H1 (cell line): ENCODE measurements around the gene METTL22. TPM values are rescaled to one million over a fixed set of nuclear protein-coding genes. Genes with fewer than 3 reads are reported as not detected.

Source experiments
- CTCF ChIA-PET: fragments of 300-600 bp; sonication (Branson Sonifier 250); formaldehyde crosslinking; loops from one replicate; lab custom pipeline; 2021; ENCODE audit not compliant: partially characterized antibody; lab: Charles Lee
- POLR2A ChIA-PET: fragments of 300-600 bp; sonication (Branson Sonifier 250); formaldehyde crosslinking; loops from one replicate; lab custom pipeline; 2021; ENCODE audit warnings: inconsistent platforms; ENCODE audit not compliant: partially characterized antibody; lab: Charles Lee
- DNase-seq, 2 experiments: peaks; one replicate each; pipeline versions ENCODE4 v3.0.0 to v3.0.0-alpha.2; 2010 to 2022; ENCODE audit warnings: low spot score in 2 of 2, low read depth in 1 of 2, mixed read lengths in 1 of 2
- FAIRE-seq: peaks from 2 replicates; lab custom pipeline; 2011; peaks lifted over from hg19 to GRCh38; lab: Jason Lieb, UNC
- H2AFZ ChIP-seq: 2 replicates; pipeline ENCODE4 v1.8.1; 2012; ENCODE audit warnings: low read length, inconsistent platforms
- H2AK5ac ChIP-seq: 2 replicates; pipeline ENCODE4 v1.6.1; 2013; ENCODE audit warnings: low read depth, low read length
- H2BK120ac ChIP-seq: replicated peaks from 2 replicates; pipeline ENCODE3; 2013; ENCODE audit warnings: low read depth, low read length, inconsistent platforms
- H2BK12ac ChIP-seq: 2 replicates; pipeline ENCODE4 v1.6.1; 2013; ENCODE audit warnings: low read depth, low read length
- H2BK15ac ChIP-seq: 2 replicates; pipeline ENCODE4 v1.6.1; 2013; ENCODE audit warnings: low read length
- H2BK20ac ChIP-seq: 2 replicates; pipeline ENCODE4 v1.6.1; 2013; ENCODE audit warnings: low read length
- H2BK5ac ChIP-seq: 2 replicates; pipeline ENCODE4 v1.6.1; 2013; ENCODE audit warnings: low read depth, low read length
- H3K14ac ChIP-seq: 2 replicates; pipeline ENCODE4 v1.6.1; 2013; ENCODE audit warnings: inconsistent platforms; ENCODE audit not compliant: insufficient read length
- H3K18ac ChIP-seq: 2 replicates; pipeline ENCODE4 v1.6.1; 2013; ENCODE audit warnings: low read length; ENCODE audit errors: extremely low read depth
- H3K23ac ChIP-seq: 2 replicates; pipeline ENCODE4 v1.6.1; 2013; ENCODE audit warnings: inconsistent platforms; ENCODE audit not compliant: insufficient read length
- H3K23me2 ChIP-seq: 2 replicates; pipeline ENCODE4 v1.6.1; 2013; ENCODE audit warnings: low read depth, low read length
- H3K27ac ChIP-seq: 2 replicates; pipeline ENCODE4 v1.6.1; 2011; ENCODE audit warnings: low read depth, low read length, inconsistent platforms
- H3K27me3 ChIP-seq, 4 experiments: replicated peaks in 1 of 4; 1 replicate in 1 of 4; 2 replicates in 3 of 4; pipeline versions ENCODE4 v1.6.1 to v1.8.1; 2011 to 2013; ENCODE audit warnings: low read length in 3 of 4, mild to moderate bottlenecking in 3 of 4, inconsistent platforms in 2 of 4, mixed read lengths in 2 of 4, moderate library complexity in 1 of 4; ENCODE audit not compliant: control insufficient read depth in 3 of 4, insufficient read depth in 3 of 4; ENCODE audit errors: extremely low read depth in 1 of 4
- H3K36me3 ChIP-seq, 4 experiments: 2 replicates each; pipeline versions ENCODE4 v1.6.1 to v1.8.1; 2011 to 2013; ENCODE audit warnings: mild to moderate bottlenecking in 4 of 4, low read length in 3 of 4, moderate library complexity in 2 of 4, control low read depth in 1 of 4, inconsistent platforms in 1 of 4; ENCODE audit not compliant: insufficient read depth in 4 of 4, control insufficient read depth in 2 of 4
- H3K4ac ChIP-seq: replicated peaks from 2 replicates; pipeline ENCODE3; 2013; ENCODE audit warnings: low read length, low read depth, mixed read lengths, inconsistent platforms; ENCODE audit not compliant: insufficient read length
- H3K4me1 ChIP-seq, 4 experiments: replicated peaks in 1 of 4; 1 replicate in 1 of 4; 2 replicates in 3 of 4; pipeline versions ENCODE4 v1.6.1 to v1.8.1; 2011 to 2013; ENCODE audit warnings: low read length in 3 of 4, inconsistent platforms in 2 of 4, mixed read lengths in 1 of 4; ENCODE audit not compliant: insufficient read depth in 4 of 4, control insufficient read depth in 3 of 4
- H3K4me2 ChIP-seq, 2 experiments: 2 replicates each; pipeline versions ENCODE4 v1.6.1 to v1.8.1; 2011 to 2013; ENCODE audit warnings: low read depth in 2 of 2, low read length in 2 of 2, control low read depth in 1 of 2, inconsistent platforms in 1 of 2, mild to moderate bottlenecking in 1 of 2; ENCODE audit not compliant: insufficient read depth in 1 of 2
- H3K4me3 ChIP-seq, 4 experiments: fragments of 200-600, 300-600 bp in 1 of 4; sonication (generic), shearing (Covaris generic), sonication (Bioruptor Twin) in 1 of 4; 2 replicates each; pipeline versions ENCODE4 v1.5.1 to v1.8.1; 2011 to 2016; ENCODE audit warnings: low read length in 4 of 4, low read depth in 3 of 4, control low read depth in 2 of 4, inconsistent platforms in 2 of 4, mild to moderate bottlenecking in 2 of 4, mixed read lengths in 1 of 4, moderate library complexity in 1 of 4; ENCODE audit not compliant: insufficient read depth in 2 of 4; ENCODE audit errors: extremely low read depth in 1 of 4
- H3K56ac ChIP-seq: replicated peaks from 2 replicates; pipeline ENCODE3; 2013; ENCODE audit warnings: low read depth, mild to moderate bottlenecking, mixed read lengths, low read length, inconsistent platforms; ENCODE audit not compliant: insufficient read length
- H3K79me1 ChIP-seq: 2 replicates; pipeline ENCODE4 v1.6.1; 2013; ENCODE audit warnings: low read depth, low read length, control low read depth
- H3K79me2 ChIP-seq, 2 experiments: 2 replicates each; pipeline versions ENCODE4 v1.6.1 to v1.8.1; 2012 to 2013; ENCODE audit warnings: low read length in 2 of 2, mild to moderate bottlenecking in 2 of 2, inconsistent platforms in 1 of 2; ENCODE audit not compliant: insufficient read depth in 2 of 2, control insufficient read depth in 1 of 2
- H3K9ac ChIP-seq, 4 experiments: replicated peaks in 1 of 4; 1 replicate in 1 of 4; 2 replicates in 3 of 4; pipeline versions ENCODE4 v1.6.1 to v1.8.1; 2011 to 2013; ENCODE audit warnings: low read depth in 3 of 4, low read length in 3 of 4, control low read depth in 2 of 4, mild to moderate bottlenecking in 2 of 4, moderate library complexity in 2 of 4, inconsistent platforms in 1 of 4; ENCODE audit errors: extremely low read depth in 1 of 4
- H3K9me3 ChIP-seq, 2 experiments: 2 replicates each; pipeline versions ENCODE4 v1.6.1 to v1.8.1; 2012 to 2013; ENCODE audit warnings: mild to moderate bottlenecking in 2 of 2, moderate library complexity in 2 of 2, control low read depth in 1 of 2, inconsistent platforms in 1 of 2, low read depth in 1 of 2, low read length in 1 of 2, mixed read lengths in 1 of 2; ENCODE audit not compliant: insufficient read depth in 2 of 2
- H4K20me1 ChIP-seq, 2 experiments: replicated peaks in 1 of 2; 2 replicates each; pipeline versions ENCODE3 to v1.8.1; 2011 to 2013; ENCODE audit warnings: inconsistent platforms in 2 of 2, low read length in 2 of 2, mild to moderate bottlenecking in 1 of 2; ENCODE audit not compliant: insufficient read depth in 2 of 2, control insufficient read depth in 1 of 2
- H4K5ac ChIP-seq: 2 replicates; pipeline ENCODE4 v1.6.1; 2013; ENCODE audit warnings: low read length, low read depth, mixed read lengths, inconsistent platforms; ENCODE audit not compliant: insufficient read length
- H4K8ac ChIP-seq: 2 replicates; pipeline ENCODE4 v1.8.0; 2013; ENCODE audit warnings: mild to moderate bottlenecking, moderate library complexity, low read length, inconsistent platforms; ENCODE audit not compliant: insufficient read depth; ENCODE audit errors: extremely low read depth
- H4K91ac ChIP-seq: replicated peaks from 2 replicates; pipeline ENCODE3; 2013; ENCODE audit warnings: low read length, mixed read lengths, inconsistent platforms; ENCODE audit not compliant: insufficient read length
- HDAC2 ChIP-seq, 2 experiments: fragments of 300-600 bp in 1 of 2; sonication (generic) in 1 of 2; IDR thresholded peaks; 2 replicates each; pipeline ENCODE4 v1.6.1; 2011 to 2012; ENCODE audit warnings: low read depth in 2 of 2, low read length in 2 of 2, mild to moderate bottlenecking in 2 of 2, moderate library complexity in 2 of 2, borderline replicate concordance in 1 of 2, inconsistent platforms in 1 of 2
- NANOG ChIP-seq: IDR thresholded peaks from 2 replicates; pipeline ENCODE4 v1.6.1; 2011; ENCODE audit warnings: low read length, low read depth, mild to moderate bottlenecking, inconsistent platforms; ENCODE audit not compliant: insufficient read depth, poor library complexity, severe bottlenecking
- NRF1 ChIP-seq: IDR thresholded peaks from 2 replicates; pipeline ENCODE4 v1.6.1; 2011; ENCODE audit warnings: mild to moderate bottlenecking, low read depth, low read length, improper control_type of control experiment
- POU5F1 ChIP-seq: IDR thresholded peaks from 2 replicates; pipeline ENCODE4 v1.6.1; 2011; ENCODE audit warnings: low read depth, mild to moderate bottlenecking, low read length, moderate library complexity
- RBBP5 ChIP-seq: IDR thresholded peaks from 2 replicates; pipeline ENCODE4 v1.7.1; 2012; ENCODE audit warnings: low read depth, mild to moderate bottlenecking, inconsistent platforms, low read length, moderate library complexity, borderline replicate concordance
- RXRA ChIP-seq: IDR thresholded peaks from 2 replicates; pipeline ENCODE4 v1.6.1; 2011; ENCODE audit warnings: low read depth, mild to moderate bottlenecking, low read length, moderate library complexity; ENCODE audit not compliant: insufficient read depth
- SP2 ChIP-seq: IDR thresholded peaks from 2 replicates; pipeline ENCODE4 v1.6.1; 2012; ENCODE audit warnings: mild to moderate bottlenecking, low read length, inconsistent platforms
- SP4 ChIP-seq: IDR thresholded peaks from 2 replicates; pipeline ENCODE4 v1.6.1; 2012; ENCODE audit warnings: low read length, inconsistent platforms
- TCF12 ChIP-seq: IDR thresholded peaks from 2 replicates; pipeline ENCODE4 v1.6.1; 2011; ENCODE audit warnings: low read depth, mild to moderate bottlenecking, low read length
- TEAD4 ChIP-seq: IDR thresholded peaks from 2 replicates; pipeline ENCODE4 v1.6.1; 2012; ENCODE audit warnings: low read depth, low read length, inconsistent platforms, mixed read lengths
- WGBS, 2 experiments: shearing (Covaris generic) in 1 of 2; methylation state at CpG; one replicate each; pipeline versions ENCODE4 v1.1.6 to v1.1.7; 2013 to 2015; ENCODE audit warnings: low lambda C conversion rate in 2 of 2, mixed read lengths in 2 of 2, inconsistent platforms in 1 of 2, low coverage in 1 of 2, missing lambda C conversion rate in 1 of 2; ENCODE audit not compliant: insufficient replicate concordance in 2 of 2, insufficient coverage in 1 of 2, insufficient read length in 1 of 2; ENCODE audit errors: extremely low coverage in 1 of 2, missing lambda C conversion rate in 1 of 2; 5-methylcytosine and 5-hydroxymethylcytosine counted together
- polyA plus RNA-seq, 7 experiments: library from polyadenylated mRNA; depleted of rRNA in 3 of 7; stranded (reverse) in 5 of 7; unstranded in 2 of 7; fragments of >200 nt in 5 of 7; fragments of 200-250 nt in 2 of 7; gene quantifications; 1 replicate in 5 of 7; 2 replicates in 1 of 7; 4 replicates in 1 of 7; pipeline versions ENCODE4 v1.2.1 to v1.2.3, GENCODE V29; 2011 to 2013; ENCODE audit warnings: missing spikeins in 2 of 7, mixed read lengths in 2 of 7
- total RNA-seq: library from RNA; stranded (reverse); fragmentation: NEBNext Ultra II Directional; extraction: Animal tissue kit (Norgen Biotek cat#: 25700); gene quantifications from 2 replicates; pipeline ENCODE4 v1.2.1, GENCODE V29; 2021
- TF ChIP-seq, protein P1 (sequence below): IDR thresholded peaks from 2 replicates; pipeline ENCODE4 v1.6.1; 2012; ENCODE audit warnings: low read length, inconsistent platforms

METTL22 gene
- total and polyA plus RNA-seq, 2 of the 8 experiments (the other 6 are each of a cell fraction or from before 2014, with no cell fraction given): 56.7 to 85.2 TPM

DNA sequence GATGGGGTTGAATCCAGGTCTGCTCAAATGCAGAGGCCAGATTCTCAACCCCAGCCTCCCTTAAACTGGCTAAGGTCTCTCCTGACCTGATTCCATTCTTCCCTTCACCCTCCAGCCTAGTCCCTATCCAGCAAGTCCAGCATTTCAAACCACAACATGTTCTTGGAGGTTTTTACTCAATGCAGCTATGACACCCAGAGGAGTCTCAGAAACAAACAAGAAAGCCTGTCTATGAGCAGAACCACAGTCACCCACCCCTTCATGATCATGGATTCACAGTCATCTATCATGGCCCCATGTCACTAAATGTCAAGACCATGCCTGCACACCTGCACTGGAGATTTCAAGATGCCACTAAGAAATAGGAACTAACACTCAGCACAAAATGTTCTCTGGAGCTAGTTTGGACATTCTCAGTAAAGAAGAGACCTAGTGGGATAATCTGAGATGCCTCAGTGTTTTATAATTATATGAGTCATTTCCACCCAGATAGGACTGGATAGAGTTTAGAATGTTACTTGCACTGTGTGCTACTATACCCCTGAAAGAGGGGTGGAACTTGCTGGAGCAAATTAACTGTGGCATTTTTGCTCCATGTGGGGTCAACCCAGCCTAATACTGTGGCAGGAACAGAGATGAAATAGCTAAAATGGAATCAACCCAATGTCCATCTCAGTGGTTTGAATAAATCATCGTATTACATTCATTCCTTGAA is 9.5 kb upstream of the METTL22 start:
- H3K56ac ChIP-seq: no peak overlapping the region
- ChIA-PET CTCF (interaction anchor here (0.6 to 1.5 kb wide), 3 partner anchors 12 to 43 kb away, joined by 3 to 4 read pairs (median 4); no protein-coding TSS in a partner anchor), POLR2A (interaction anchor here (0.9 to 1.0 kb wide), 2 partner anchors 9 to 12 kb away, joined by 3 read pairs; no protein-coding TSS in a partner anchor)
- no peak overlapping the region for H4K91ac ChIP-seq
- no peak overlapping the region for H2AK5ac ChIP-seq
- no peaks in the 10 kb centered on the region; a peak in 2 of 7 replicates for H3K27me3 ChIP-seq
- no peaks in the 10 kb centered on the region for H3K79me1 ChIP-seq
- no peak overlapping the region for H3K18ac ChIP-seq
- WGBS, 2 experiments: 91% methylated on average over 1 of the region's 1 CpG; no CpG with 5 or more reads in 1 of the 2 experiments
- H3K9me3 ChIP-seq: no peaks in the 10 kb centered on the region
- no peaks in the 10 kb centered on the region for H4K20me1 ChIP-seq
- no peak overlapping the region for H2BK20ac ChIP-seq
- H3K4me1 ChIP-seq: no peaks in the 10 kb centered on the region
- FAIRE-seq (no peak), DNase-seq (no peak)
- H3K4me2 ChIP-seq: no peak overlapping the region
- no peak overlapping the region for H2BK12ac ChIP-seq
- no peak overlapping the region for H2BK5ac ChIP-seq
- H4K5ac ChIP-seq: no peak overlapping the region
- no peak overlapping the region for H3K14ac ChIP-seq
- H2BK15ac ChIP-seq: no peak overlapping the region; the same call in 1 of the 2 replicates
- no peak overlapping the region for H4K8ac ChIP-seq
- no peak overlapping the region for H3K4ac ChIP-seq
- no peak overlapping the region for H3K27ac ChIP-seq
- peak overlapping the region; percentile 51 for H2AFZ ChIP-seq
- H3K36me3 ChIP-seq: no peaks in the 10 kb centered on the region
- no peak overlapping the region for H3K4me3 ChIP-seq
- no peak overlapping the region for H3K23ac ChIP-seq
- H3K23me2 ChIP-seq: no peaks in the 10 kb centered on the region
- no peaks in the 10 kb centered on the region for H3K79me2 ChIP-seq
- no peak overlapping the region for H2BK120ac ChIP-seq
- no peak overlapping the region for H3K9ac ChIP-seq
- TF ChIP-seq NRF1 (no peak), POU5F1 (no peak), SP2 (no peak), NANOG (no peak), RBBP5 (no peak), TCF12 (no peak), HDAC2 (IDR thresholded peaks at IDR 0.05; ENCODE audit: borderline replicate concordance in 1 of 2, low read depth in 2 of 2, low read length in 2 of 2) (no peak), TEAD4 (no peak), RXRA (no peak), SP4 (no peak)
- TF ChIP-seq, protein P1, sequence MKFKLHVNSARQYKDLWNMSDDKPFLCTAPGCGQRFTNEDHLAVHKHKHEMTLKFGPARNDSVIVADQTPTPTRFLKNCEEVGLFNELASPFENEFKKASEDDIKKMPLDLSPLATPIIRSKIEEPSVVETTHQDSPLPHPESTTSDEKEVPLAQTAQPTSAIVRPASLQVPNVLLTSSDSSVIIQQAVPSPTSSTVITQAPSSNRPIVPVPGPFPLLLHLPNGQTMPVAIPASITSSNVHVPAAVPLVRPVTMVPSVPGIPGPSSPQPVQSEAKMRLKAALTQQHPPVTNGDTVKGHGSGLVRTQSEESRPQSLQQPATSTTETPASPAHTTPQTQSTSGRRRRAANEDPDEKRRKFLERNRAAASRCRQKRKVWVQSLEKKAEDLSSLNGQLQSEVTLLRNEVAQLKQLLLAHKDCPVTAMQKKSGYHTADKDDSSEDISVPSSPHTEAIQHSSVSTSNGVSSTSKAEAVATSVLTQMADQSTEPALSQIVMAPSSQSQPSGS: no peak
